Sigmoid colon (tissue), 4 donors: Measurements from ENCODE around the gene PEX14.

Experiments used
- CTCF ChIP-seq, 4 experiments: fragments of 450-650 bp in 3 of 4; fragments of 200-600 bp in 1 of 4; IDR thresholded peaks; one replicate each; pipeline ENCODE4 v1.5.1; 2016 to 2019; ENCODE audit warnings: antibody characterized with exemption in 4 of 4, mild to moderate bottlenecking in 3 of 4, moderate library complexity in 2 of 4
- POLR2A ChIP-seq, 2 donors: fragments of 450-650 bp; IDR thresholded peaks; one replicate each; pipeline ENCODE4 v1.6.1; 2016; ENCODE audit warnings: antibody characterized with exemption in 2 of 2, mild to moderate bottlenecking in 2 of 2, moderate library complexity in 2 of 2
- POLR2AphosphoS5 ChIP-seq, 4 donors: sonication (generic); formaldehyde crosslinking; IDR thresholded peaks; one replicate each; pipeline ENCODE4 v1.6.1; 2017; ENCODE audit warnings: antibody characterized with exemption in 4 of 4

GRCh38 chr1:10588640-10589039 is 113.9 kb downstream of the PEX14 start:
- TF ChIP-seq POLR2A (IDR thresholded peaks at IDR 0.05): no peak
- TF ChIP-seq CTCF (IDR thresholded peaks at IDR 0.05): no peak
- TF ChIP-seq POLR2AphosphoS5 (IDR thresholded peaks at IDR 0.05): no peak
